ENCODE results near the gene PLXNA4. TPM values are rescaled to one million over a fixed set of nuclear protein-coding genes. Genes with fewer than 3 reads are reported as not detected.

Gene PLXNA4
- total RNA-seq, 1 donor from 2014 or later: 14.0 TPM

DNA sequence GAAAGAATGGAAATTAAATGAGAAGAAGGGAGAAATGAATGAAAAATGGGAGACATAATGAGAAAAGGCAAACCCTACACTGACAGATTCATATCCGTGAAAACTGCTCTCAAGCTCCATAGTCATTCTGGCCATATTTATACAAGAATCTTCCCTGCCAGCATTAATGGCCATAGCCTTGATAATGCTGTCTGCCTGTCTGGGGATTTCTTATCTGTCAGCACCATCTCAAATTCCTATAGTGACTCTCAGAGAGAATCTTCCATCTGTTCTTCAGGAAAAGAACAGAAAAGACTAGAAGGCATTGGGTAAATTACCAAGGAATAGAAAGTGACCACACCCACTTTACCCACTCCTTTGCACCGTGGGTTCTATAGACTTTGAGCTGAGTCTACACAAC is 295.9 kb downstream of the PLXNA4 start:
- Histone ChIP-seq H3K9me3 (no peaks in the 10 kb centered on the region), H3K27ac (no peak overlapping the region), H3K27me3 (no peaks in the 10 kb centered on the region), H3K4me3 (no peak overlapping the region), H3K4me1 (no peaks in the 10 kb centered on the region), H3K36me3 (no peaks in the 10 kb centered on the region)
- DNase-seq (ENCODE audit: extremely low spot score in 2 of 2): no peak
- intact Hi-C loops (cut with DNase I): no loop called here
- no peak for TF ChIP-seq POLR2A (IDR thresholded peaks at IDR 0.05)
- TF ChIP-seq, protein P1, sequence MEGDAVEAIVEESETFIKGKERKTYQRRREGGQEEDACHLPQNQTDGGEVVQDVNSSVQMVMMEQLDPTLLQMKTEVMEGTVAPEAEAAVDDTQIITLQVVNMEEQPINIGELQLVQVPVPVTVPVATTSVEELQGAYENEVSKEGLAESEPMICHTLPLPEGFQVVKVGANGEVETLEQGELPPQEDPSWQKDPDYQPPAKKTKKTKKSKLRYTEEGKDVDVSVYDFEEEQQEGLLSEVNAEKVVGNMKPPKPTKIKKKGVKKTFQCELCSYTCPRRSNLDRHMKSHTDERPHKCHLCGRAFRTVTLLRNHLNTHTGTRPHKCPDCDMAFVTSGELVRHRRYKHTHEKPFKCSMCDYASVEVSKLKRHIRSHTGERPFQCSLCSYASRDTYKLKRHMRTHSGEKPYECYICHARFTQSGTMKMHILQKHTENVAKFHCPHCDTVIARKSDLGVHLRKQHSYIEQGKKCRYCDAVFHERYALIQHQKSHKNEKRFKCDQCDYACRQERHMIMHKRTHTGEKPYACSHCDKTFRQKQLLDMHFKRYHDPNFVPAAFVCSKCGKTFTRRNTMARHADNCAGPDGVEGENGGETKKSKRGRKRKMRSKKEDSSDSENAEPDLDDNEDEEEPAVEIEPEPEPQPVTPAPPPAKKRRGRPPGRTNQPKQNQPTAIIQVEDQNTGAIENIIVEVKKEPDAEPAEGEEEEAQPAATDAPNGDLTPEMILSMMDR (IDR thresholded peaks at IDR 0.05): no peak
- no peak for TF ChIP-seq POLR2AphosphoS5 (IDR thresholded peaks at IDR 0.05; ENCODE audit: insufficient read depth in 1 of 2, low read depth in 1 of 2)

DNA sequence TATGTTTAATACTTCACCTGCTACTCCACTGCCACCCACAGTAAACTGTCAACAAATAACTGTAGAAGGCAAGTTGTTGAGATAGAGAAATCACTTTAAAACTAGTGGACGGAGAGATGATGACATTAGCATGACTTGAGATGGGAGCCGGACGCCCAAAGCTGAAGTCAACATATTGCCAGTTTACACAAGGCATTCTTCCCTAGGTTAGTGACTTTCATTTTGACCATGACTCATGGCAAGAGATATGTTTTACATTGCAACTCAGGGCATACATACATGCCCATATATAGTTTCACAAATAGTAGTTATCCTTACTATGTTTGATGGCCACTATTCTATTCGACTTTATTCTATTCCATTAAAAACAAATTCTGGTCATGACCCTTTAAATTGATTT is 296.6 kb downstream of the PLXNA4 start:
- TF ChIP-seq POLR2A (IDR thresholded peaks at IDR 0.05) (no peak), POLR2AphosphoS5 (IDR thresholded peaks at IDR 0.05; ENCODE audit: insufficient read depth in 1 of 2, low read depth in 1 of 2) (no peak)
- TF ChIP-seq, protein P1 (IDR thresholded peaks at IDR 0.05): no peak
- Histone ChIP-seq H3K36me3 (no peaks in the 10 kb centered on the region), H3K27ac (no peak overlapping the region), H3K27me3 (no peaks in the 10 kb centered on the region), H3K4me3 (no peak overlapping the region), H3K9me3 (no peaks in the 10 kb centered on the region), H3K4me1 (no peaks in the 10 kb centered on the region)
- intact Hi-C loops (cut with DNase I): no loop called here
- no peak for DNase-seq (ENCODE audit: extremely low spot score in 2 of 2)

DNA sequence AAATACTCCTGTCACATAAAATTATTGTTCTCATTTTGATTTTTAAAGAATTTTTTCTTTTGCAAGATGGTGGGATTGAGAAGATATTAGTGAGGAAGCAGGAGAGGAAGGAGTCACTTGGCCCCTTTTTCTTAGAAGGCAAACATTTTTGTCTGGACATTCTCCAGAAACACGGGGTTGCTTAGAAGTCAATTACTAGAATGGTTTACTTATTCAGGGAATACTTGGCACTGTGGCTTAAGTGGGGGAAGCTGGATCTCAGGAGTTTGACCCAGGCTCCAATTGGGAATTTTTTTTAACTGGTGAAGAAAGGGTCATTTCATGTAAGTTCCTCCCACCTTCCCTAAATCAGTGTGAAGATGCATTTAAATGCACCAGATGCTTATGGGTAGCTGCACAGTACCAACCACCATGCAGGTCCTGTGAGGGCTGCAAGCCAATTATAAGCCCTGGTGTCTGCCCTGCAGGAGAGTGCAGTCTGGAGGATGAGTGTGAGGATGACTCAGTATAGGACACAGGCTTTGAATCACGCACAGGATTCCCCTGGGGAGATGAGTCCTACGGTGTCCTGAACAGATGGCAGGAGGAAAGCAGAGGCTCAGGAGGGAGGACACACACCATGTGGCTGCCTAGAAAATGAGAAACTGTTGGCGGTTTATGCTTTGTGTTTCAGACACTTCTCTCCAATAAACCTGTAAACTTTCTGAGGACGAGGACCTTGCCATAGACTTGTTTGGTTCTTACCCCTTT is 299.1 kb downstream of the PLXNA4 start:
- no peaks in the 10 kb centered on the region for H3K9me3 ChIP-seq
- DNase-seq (ENCODE audit: extremely low spot score in 2 of 2): no peak
- H3K36me3 ChIP-seq: no peaks in the 10 kb centered on the region
- no peak overlapping the region for H3K27ac ChIP-seq
- H3K4me3 ChIP-seq: no peak overlapping the region
- H3K27me3 ChIP-seq: no peaks in the 10 kb centered on the region
- no peaks in the 10 kb centered on the region for H3K4me1 ChIP-seq
- intact Hi-C loops (cut with DNase I): no loop called here
- TF ChIP-seq, protein P1 (IDR thresholded peaks at IDR 0.05): no peak
- TF ChIP-seq POLR2AphosphoS5 (IDR thresholded peaks at IDR 0.05; ENCODE audit: insufficient read depth in 1 of 2, low read depth in 1 of 2): no peak
- TF ChIP-seq POLR2A (IDR thresholded peaks at IDR 0.05): no peak

DNA sequence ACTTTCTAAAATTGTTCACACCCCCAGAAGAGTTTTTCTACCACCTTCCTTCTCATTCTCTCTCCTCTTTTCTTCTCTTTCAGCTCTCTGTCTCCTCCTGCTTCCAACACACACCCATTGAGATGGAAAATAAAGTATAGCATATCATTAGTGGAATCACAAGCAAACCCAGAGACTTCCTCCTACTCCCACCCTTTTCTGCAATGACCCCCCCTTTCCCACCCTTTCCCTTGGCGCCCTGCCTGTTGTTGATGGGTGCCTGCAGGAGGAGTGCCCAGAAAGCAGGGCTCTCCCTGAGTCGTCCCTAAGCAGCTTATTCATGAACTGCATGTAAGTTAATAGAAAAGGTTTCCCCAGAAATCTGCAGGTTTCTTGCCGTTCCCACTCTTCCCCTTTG is 300.0 kb downstream of the PLXNA4 start:
- Histone ChIP-seq H3K27ac (no peak overlapping the region), H3K4me3 (no peak overlapping the region), H3K36me3 (no peaks in the 10 kb centered on the region), H3K4me1 (no peaks in the 10 kb centered on the region), H3K9me3 (no peaks in the 10 kb centered on the region), H3K27me3 (no peaks in the 10 kb centered on the region)
- intact Hi-C loops (cut with DNase I): no loop called here
- TF ChIP-seq, protein P1 (IDR thresholded peaks at IDR 0.05): no peak
- TF ChIP-seq POLR2A (IDR thresholded peaks at IDR 0.05): no peak
- TF ChIP-seq POLR2AphosphoS5 (IDR thresholded peaks at IDR 0.05; ENCODE audit: insufficient read depth in 1 of 2, low read depth in 1 of 2): no peak
- DNase-seq (ENCODE audit: extremely low spot score in 2 of 2): no peak

DNA sequence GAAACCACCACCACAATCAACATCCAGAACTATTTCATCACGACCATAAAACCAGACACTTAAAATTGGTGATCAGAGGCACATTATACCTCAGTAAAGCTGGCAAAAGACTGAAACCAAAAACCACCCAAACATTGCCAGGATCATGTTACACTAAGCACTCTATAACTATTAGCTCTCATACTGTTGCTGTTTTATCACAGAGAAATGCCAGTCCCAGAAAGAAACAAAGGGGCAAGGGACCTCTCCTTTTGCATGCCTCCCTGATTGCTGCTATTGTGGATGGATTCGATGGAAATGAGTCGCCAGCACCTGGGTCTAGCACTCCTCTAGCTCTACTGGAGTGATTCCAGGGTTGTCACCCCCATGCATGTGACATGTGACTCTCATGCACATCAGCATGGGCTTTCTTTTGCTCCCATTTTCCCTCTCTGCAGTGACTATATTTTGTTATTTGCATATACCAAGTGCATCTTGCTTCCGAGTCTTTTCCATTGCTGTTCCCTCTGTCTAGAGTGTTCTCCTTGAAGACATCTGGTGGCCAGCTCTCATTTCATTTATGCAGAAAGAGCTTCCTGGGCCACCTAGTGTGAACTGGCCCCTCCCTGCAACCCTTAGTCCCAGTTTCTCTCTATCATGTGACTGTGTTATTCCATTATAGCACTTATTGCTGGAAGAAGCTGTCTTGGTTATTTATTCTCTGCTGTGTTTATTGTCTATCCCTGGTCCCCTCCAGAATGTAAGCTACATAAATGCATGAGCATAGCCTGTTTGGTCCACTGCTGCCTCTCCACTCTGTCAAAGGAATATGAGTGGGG is 300.6 kb downstream of the PLXNA4 start:
- intact Hi-C loops (cut with DNase I): no loop called here
- DNase-seq (ENCODE audit: extremely low spot score in 2 of 2): no peak
- H3K9me3 ChIP-seq: no peaks in the 10 kb centered on the region
- H3K36me3 ChIP-seq: no peaks in the 10 kb centered on the region
- no peak overlapping the region for H3K4me3 ChIP-seq
- H3K27me3 ChIP-seq: no peaks in the 10 kb centered on the region
- H3K4me1 ChIP-seq: no peaks in the 10 kb centered on the region
- TF ChIP-seq POLR2AphosphoS5 (IDR thresholded peaks at IDR 0.05; ENCODE audit: insufficient read depth in 1 of 2, low read depth in 1 of 2) (no peak), POLR2A (IDR thresholded peaks at IDR 0.05) (no peak)
- TF ChIP-seq, protein P1 (IDR thresholded peaks at IDR 0.05): no peak
- no peak overlapping the region for H3K27ac ChIP-seq

Measured in vagina (tissue), 2 donors.